ENCODE measurements around the gene TMSB4X. TPM values are rescaled to one million over a fixed set of nuclear protein-coding genes. Genes with fewer than 3 reads are reported as not detected.

TMSB4X gene
- total and polyA plus RNA-seq, 2 of the 13 experiments (the other 11 are each of a cell fraction or from before 2014, with no cell fraction given), result 10.5 to 29.6 TPM

GRCh38 chrX:13023567-13023966 is 48.7 kb downstream of the TMSB4X start:
- H3K4me3 ChIP-seq (replicated peaks in 1 of 3; ENCODE audit: insufficient read depth in 1 of 3, low read depth in 2 of 3, low read length in 3 of 3), result no peak overlapping the region
- H2AFZ ChIP-seq (ENCODE audit: low read length), result no peak overlapping the region
- DNase-seq (ENCODE audit: low spot score) (no peak), ATAC-seq (no peak), FAIRE-seq (no peak)
- H3K4me2 ChIP-seq (ENCODE audit: low read depth, low read length), result no peak overlapping the region
- H3K36me3 ChIP-seq (replicated peaks in 1 of 2; ENCODE audit: control insufficient read depth in 1 of 2, insufficient read depth in 2 of 2, low read length in 2 of 2), result no peaks in the 10 kb centered on the region
- intact Hi-C loops (cut with micrococcal nuclease; ENCODE audit: unreplicated experiment) (no loop called here), in situ Hi-C loops (cut with HindIII; ENCODE audit: extremely low pct_ligation_motif_present, low pct_unique_long_range_greater_than_20kb) (no loop called here)
- no peaks in the 10 kb centered on the region for H3K27me3 ChIP-seq (ENCODE audit: control insufficient read depth in 1 of 2, insufficient read depth in 2 of 2, low read length in 2 of 2)
- ChIA-PET CTCF (ENCODE audit: low intra/inter-chr PET ratio, low total read pairs) (no interaction called here), POLR2A (no interaction called here)
- TF ChIP-seq ZNF326 (CRISPR knock-in tag; IDR thresholded peaks at IDR 0.05; ENCODE audit: borderline replicate concordance) (no peak), ZNF414 (CRISPR knock-in tag; IDR thresholded peaks at IDR 0.05) (no peak), ZEB1 (IDR thresholded peaks at IDR 0.05; ENCODE audit: insufficient replicate concordance, low read depth) (no peak)
- no peak overlapping the region for H3K9ac ChIP-seq (ENCODE audit: insufficient read depth, low read depth, low read length)
- H3K4me1 ChIP-seq (ENCODE audit: insufficient read depth, low read length), result peaks cover 2% of the 10 kb centered on the region
- no peaks in the 10 kb centered on the region for H3K79me2 ChIP-seq (ENCODE audit: insufficient read depth, low read length)
- H3K9me3 ChIP-seq (ENCODE audit: low read length), result no peaks in the 10 kb centered on the region
- H3K27ac ChIP-seq (ENCODE audit: extremely low read length, insufficient read depth, low read length), result no peak overlapping the region
- BruUV-seq (replicated peaks), result no TSS peak
- 72% methylated on average over 3 of the region's 3 CpGs for WGBS (ENCODE audit: low lambda C conversion rate)
- no peaks in the 10 kb centered on the region for H4K20me1 ChIP-seq (ENCODE audit: insufficient read depth, low read length)

- H3K4me3 ChIP-seq (replicated peaks in 1 of 3; ENCODE audit: insufficient read depth in 1 of 3, low read depth in 2 of 3, low read length in 3 of 3), result no peak overlapping the region
- H3K9me3 ChIP-seq (ENCODE audit: low read length), result no peaks in the 10 kb centered on the region
- ChIA-PET POLR2A (no interaction called here), CTCF (ENCODE audit: low intra/inter-chr PET ratio, low total read pairs) (no interaction called here)
- H3K27ac ChIP-seq (ENCODE audit: extremely low read length, insufficient read depth, low read length), result no peak overlapping the region
- peaks cover 7% of the 10 kb centered on the region for H3K4me1 ChIP-seq (ENCODE audit: insufficient read depth, low read length)
- in situ Hi-C loops (cut with HindIII; ENCODE audit: extremely low pct_ligation_motif_present, low pct_unique_long_range_greater_than_20kb) (no loop called here), intact Hi-C loops (cut with micrococcal nuclease; ENCODE audit: unreplicated experiment) (no loop called here)
- H3K27me3 ChIP-seq (ENCODE audit: control insufficient read depth in 1 of 2, insufficient read depth in 2 of 2, low read length in 2 of 2), result no peaks in the 10 kb centered on the region
- H3K9ac ChIP-seq (ENCODE audit: insufficient read depth, low read depth, low read length), result no peak overlapping the region
- TF ChIP-seq RARA (CRISPR knock-in tag; IDR thresholded peaks at IDR 0.05), result no peak
- no peaks in the 10 kb centered on the region for H3K36me3 ChIP-seq (replicated peaks in 1 of 2; ENCODE audit: control insufficient read depth in 1 of 2, insufficient read depth in 2 of 2, low read length in 2 of 2)
- no peak overlapping the region for H2AFZ ChIP-seq (ENCODE audit: low read length)
- ATAC-seq, result no peak
- 21% methylated on average over 4 of the region's 4 CpGs for WGBS (ENCODE audit: low lambda C conversion rate)
- H3K79me2 ChIP-seq (ENCODE audit: insufficient read depth, low read length), result no peaks in the 10 kb centered on the region
- no peak for DNase-seq (ENCODE audit: low spot score)
- no peak overlapping the region for H3K4me2 ChIP-seq (ENCODE audit: low read depth, low read length)
- no peak for FAIRE-seq
- no TSS peak for BruUV-seq (replicated peaks)
- no peaks in the 10 kb centered on the region for H4K20me1 ChIP-seq (ENCODE audit: insufficient read depth, low read length)
Observed at GRCh38 chrX:13023979-13024378, 49.1 kb downstream of the TMSB4X start.
